HG03469 (cell line): Measurements from ENCODE around the gene NDOR1.

Source experiments
- ATAC-seq: cut with Tn5 transposase; IDR thresholded peaks from one replicate; pipeline ENCODE4 v1.9.1; 2021; ENCODE audit warnings: mild to moderate bottlenecking, moderate library complexity, moderate number of reproducible peaks; ENCODE audit not compliant: unreplicated experiment

The NDOR1 gene

GRCh38 chr9:137195525-137196220 lies 9.8 kb upstream of the NDOR1 start:
- ATAC-seq, result no peak

GRCh38 chr9:137198051-137198901 lies 7.2 kb upstream of the NDOR1 start:
- ATAC-seq, result no peak

- ATAC-seq, result no peak
These were observed 6.6 kb upstream of the NDOR1 start for GRCh38 chr9:137198902-137199283.

- no peak for ATAC-seq
These were observed 5.9 kb upstream of the NDOR1 start for GRCh38 chr9:137199411-137200121.

GRCh38 chr9:137200311-137201204 lies 4.9 kb upstream of the NDOR1 start, which contains the start of gene TPRN:
TSS of gene TPRN (minus strand) at chr9:137200741. CDS start at chr9:137200711, 30 bp downstream.
- peak; percentile 61 for ATAC-seq

- ATAC-seq, result no peak
These were observed 4.2 kb upstream of the NDOR1 start for GRCh38 chr9:137201205-137201868.

GRCh38 chr9:137202966-137203365 lies 2.5 kb upstream of the NDOR1 start:
- ATAC-seq, result no peak

- ATAC-seq, result no peak
These were observed 772 bp upstream of the NDOR1 start for GRCh38 chr9:137204731-137205125.

GRCh38 chr9:137206602-137207001 lies 1.1 kb downstream of the NDOR1 start:
- no peak for ATAC-seq

- no peak for ATAC-seq
These were observed 6.0 kb downstream of the NDOR1 start for GRCh38 chr9:137211532-137211931.

- no peak for ATAC-seq
These were observed 7.0 kb downstream of the NDOR1 start for GRCh38 chr9:137212520-137212919.

GRCh38 chr9:137213160-137214060 lies 7.9 kb downstream of the NDOR1 start:
- no peak for ATAC-seq

- no peak for ATAC-seq
These were observed 9.1 kb downstream of the NDOR1 start for GRCh38 chr9:137214620-137215019.

GRCh38 chr9:137215196-137215986 lies 9.9 kb downstream of the NDOR1 start:
- no peak for ATAC-seq

- ATAC-seq, result no peak
These were observed 10.9 kb downstream of the NDOR1 start for GRCh38 chr9:137216188-137216965.

GRCh38 chr9:137217276-137218211 lies 12.0 kb downstream of the NDOR1 start:
- ATAC-seq, result no peak
